ENCODE data around the gene CBX2.
A peak's percentile ranks its signal among the peaks of the same experiment; 100 is the strongest.

Gene CBX2

GRCh38 chr17:79732254-79732653 lies 45.7 kb upstream of the CBX2 start:
- TF ChIP-seq SPI1 (IDR thresholded peaks at IDR 0.05; ENCODE audit: borderline replicate concordance, low read depth) (no peak), POLR2AphosphoS5 (IDR thresholded peaks at IDR 0.05; ENCODE audit: low read depth) (no peak), GABPA (IDR thresholded peaks at IDR 0.05; ENCODE audit: low read depth) (no peak)
- TF ChIP-seq, protein P1, sequence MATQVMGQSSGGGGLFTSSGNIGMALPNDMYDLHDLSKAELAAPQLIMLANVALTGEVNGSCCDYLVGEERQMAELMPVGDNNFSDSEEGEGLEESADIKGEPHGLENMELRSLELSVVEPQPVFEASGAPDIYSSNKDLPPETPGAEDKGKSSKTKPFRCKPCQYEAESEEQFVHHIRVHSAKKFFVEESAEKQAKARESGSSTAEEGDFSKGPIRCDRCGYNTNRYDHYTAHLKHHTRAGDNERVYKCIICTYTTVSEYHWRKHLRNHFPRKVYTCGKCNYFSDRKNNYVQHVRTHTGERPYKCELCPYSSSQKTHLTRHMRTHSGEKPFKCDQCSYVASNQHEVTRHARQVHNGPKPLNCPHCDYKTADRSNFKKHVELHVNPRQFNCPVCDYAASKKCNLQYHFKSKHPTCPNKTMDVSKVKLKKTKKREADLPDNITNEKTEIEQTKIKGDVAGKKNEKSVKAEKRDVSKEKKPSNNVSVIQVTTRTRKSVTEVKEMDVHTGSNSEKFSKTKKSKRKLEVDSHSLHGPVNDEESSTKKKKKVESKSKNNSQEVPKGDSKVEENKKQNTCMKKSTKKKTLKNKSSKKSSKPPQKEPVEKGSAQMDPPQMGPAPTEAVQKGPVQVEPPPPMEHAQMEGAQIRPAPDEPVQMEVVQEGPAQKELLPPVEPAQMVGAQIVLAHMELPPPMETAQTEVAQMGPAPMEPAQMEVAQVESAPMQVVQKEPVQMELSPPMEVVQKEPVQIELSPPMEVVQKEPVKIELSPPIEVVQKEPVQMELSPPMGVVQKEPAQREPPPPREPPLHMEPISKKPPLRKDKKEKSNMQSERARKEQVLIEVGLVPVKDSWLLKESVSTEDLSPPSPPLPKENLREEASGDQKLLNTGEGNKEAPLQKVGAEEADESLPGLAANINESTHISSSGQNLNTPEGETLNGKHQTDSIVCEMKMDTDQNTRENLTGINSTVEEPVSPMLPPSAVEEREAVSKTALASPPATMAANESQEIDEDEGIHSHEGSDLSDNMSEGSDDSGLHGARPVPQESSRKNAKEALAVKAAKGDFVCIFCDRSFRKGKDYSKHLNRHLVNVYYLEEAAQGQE (IDR thresholded peaks at IDR 0.05; ENCODE audit: insufficient replicate concordance, low read depth): no peak
- TF ChIP-seq, protein P2, sequence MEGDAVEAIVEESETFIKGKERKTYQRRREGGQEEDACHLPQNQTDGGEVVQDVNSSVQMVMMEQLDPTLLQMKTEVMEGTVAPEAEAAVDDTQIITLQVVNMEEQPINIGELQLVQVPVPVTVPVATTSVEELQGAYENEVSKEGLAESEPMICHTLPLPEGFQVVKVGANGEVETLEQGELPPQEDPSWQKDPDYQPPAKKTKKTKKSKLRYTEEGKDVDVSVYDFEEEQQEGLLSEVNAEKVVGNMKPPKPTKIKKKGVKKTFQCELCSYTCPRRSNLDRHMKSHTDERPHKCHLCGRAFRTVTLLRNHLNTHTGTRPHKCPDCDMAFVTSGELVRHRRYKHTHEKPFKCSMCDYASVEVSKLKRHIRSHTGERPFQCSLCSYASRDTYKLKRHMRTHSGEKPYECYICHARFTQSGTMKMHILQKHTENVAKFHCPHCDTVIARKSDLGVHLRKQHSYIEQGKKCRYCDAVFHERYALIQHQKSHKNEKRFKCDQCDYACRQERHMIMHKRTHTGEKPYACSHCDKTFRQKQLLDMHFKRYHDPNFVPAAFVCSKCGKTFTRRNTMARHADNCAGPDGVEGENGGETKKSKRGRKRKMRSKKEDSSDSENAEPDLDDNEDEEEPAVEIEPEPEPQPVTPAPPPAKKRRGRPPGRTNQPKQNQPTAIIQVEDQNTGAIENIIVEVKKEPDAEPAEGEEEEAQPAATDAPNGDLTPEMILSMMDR (IDR thresholded peaks at IDR 0.05; ENCODE audit: insufficient read depth, low read length): no peak
- no peak overlapping the region for H3K27ac ChIP-seq (replicated peaks)
- no peaks in the 10 kb centered on the region for H3K27me3 ChIP-seq (ENCODE audit: insufficient read depth, poor library complexity, severe bottlenecking)
- DNase-seq (ENCODE audit: low read depth in 1 of 2, low spot score in 1 of 2): no peak
- no peak overlapping the region for H3K4me3 ChIP-seq (replicated peaks; ENCODE audit: insufficient read depth, low read length)

DNA sequence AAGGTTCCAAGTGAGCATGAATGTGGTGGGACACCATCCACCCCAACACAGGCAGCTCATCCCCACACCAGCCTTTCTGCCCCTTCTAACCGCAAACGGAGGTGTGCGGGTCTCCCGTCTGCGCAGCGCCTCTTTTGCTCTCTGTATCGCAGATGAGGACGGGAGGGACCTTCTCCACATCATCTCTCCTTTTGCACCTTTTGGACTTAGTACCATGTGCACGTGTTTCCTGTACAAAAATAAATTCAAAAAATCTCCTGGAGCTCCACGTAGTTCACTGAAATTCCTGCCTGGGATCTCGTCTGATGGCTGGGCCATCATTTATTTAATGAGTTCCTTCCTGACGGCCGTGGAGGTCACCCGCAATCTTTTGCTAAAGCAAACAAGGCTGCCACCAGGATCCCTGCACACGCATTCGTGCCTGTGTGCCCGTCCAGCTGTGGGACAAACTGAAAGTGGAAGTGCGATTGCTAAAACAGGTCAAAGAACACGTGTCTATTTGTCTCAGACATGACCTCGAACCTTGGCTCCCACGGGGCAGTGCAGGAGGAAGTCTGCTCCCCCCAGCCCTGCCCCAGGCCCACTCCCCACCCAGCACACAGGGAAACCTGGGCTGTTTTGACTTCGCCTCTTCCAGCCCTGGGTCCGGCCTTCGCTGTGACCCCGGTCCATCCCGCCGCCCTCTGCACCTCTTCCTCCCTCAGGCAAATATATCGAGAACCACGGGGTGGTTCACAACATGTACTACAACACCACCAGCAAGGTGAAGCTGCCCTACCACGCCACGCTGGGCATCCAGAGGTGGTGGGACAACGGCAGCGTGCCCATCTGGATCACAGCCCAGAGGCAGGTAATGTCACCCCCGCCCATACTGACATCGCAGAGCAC lies 44.9 kb upstream of the CBX2 start:
- no peak overlapping the region for H3K4me3 ChIP-seq (replicated peaks; ENCODE audit: insufficient read depth, low read length)
- no peak overlapping the region for H3K27ac ChIP-seq (replicated peaks)
- DNase-seq (ENCODE audit: low read depth in 1 of 2, low spot score in 1 of 2): peak; percentile 14 to 16
- peaks cover 2% of the 10 kb centered on the region for H3K27me3 ChIP-seq (ENCODE audit: insufficient read depth, poor library complexity, severe bottlenecking)
- no peak for TF ChIP-seq GABPA (IDR thresholded peaks at IDR 0.05; ENCODE audit: low read depth)
- peak; percentile 20; the same call in 1 of the 2 replicates for TF ChIP-seq SPI1 (IDR thresholded peaks at IDR 0.05; ENCODE audit: borderline replicate concordance, low read depth)

DNA sequence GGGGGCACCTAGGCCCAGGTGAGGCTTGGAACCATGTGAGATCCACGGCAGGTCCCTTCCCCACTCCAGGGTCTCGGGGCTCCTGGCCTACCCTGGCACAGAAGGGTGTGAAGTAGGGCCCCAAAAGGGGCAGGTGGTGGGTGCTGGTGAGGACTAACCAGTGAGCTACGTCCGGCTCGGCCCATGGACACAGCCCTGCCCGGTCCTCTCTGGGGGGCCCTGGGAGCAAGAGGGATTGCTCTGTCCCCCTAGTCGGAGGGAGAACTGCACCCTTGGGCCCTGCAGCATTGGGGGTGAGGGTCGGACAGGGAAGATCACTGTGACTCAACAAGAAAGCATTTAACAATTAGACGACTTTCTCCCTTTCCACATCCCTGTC lies 44.3 kb upstream of the CBX2 start:
- Histone ChIP-seq H3K4me3 (replicated peaks; ENCODE audit: insufficient read depth, low read length) (no peak overlapping the region), H3K27me3 (ENCODE audit: insufficient read depth, poor library complexity, severe bottlenecking) (peaks cover 3% of the 10 kb centered on the region)

More for the DNA sequence above, 44.3 kb upstream of the CBX2 start:
- TF ChIP-seq SPI1 (IDR thresholded peaks at IDR 0.05; ENCODE audit: borderline replicate concordance, low read depth) (no peak), GABPA (IDR thresholded peaks at IDR 0.05; ENCODE audit: low read depth) (no peak), POLR2AphosphoS5 (IDR thresholded peaks at IDR 0.05; ENCODE audit: low read depth) (no peak)
- TF ChIP-seq, protein P1 (IDR thresholded peaks at IDR 0.05; ENCODE audit: insufficient replicate concordance, low read depth): no peak
- TF ChIP-seq, protein P2 (IDR thresholded peaks at IDR 0.05; ENCODE audit: insufficient read depth, low read length): no peak
- no peak overlapping the region for H3K27ac ChIP-seq (replicated peaks)
- DNase-seq (ENCODE audit: low read depth in 1 of 2, low spot score in 1 of 2): no peak

Data from HL-60 (cell line).